ENCODE measurements around the gene SLC35G6. TPM values are rescaled to one million over a fixed set of nuclear protein-coding genes. Genes with fewer than 3 reads are reported as not detected.
"Not testable (repeated sequence)": the region's sequence is repeated elsewhere in the genome, so short reads cannot be mapped to it uniquely, and the experiment has no call there.

SLC35G6 gene
- total RNA-seq, 1 experiment from 2014 or later, result 0.26 TPM

DNA sequence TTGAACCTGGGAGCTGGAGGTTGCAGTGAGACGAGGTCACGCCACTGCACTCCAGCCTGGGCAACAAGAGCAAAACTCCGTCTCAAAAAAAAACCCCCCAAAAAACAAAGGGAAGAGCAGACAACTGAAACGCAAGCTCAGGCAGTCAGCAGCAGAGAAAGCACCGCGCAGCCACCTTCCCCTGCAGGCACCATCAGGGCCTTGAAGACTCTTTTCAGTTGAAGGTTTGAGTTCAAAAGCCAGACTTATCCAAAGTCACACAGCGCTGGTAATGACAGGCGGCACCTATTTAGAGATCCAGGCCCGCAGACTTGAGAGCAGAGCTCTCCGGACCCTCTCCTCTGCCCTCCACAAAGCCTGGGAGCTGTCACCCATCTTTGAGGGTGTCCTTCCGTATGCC lies 13.0 kb upstream of the SLC35G6 start:
- Mint-ChIP-seq H3K36me3 (no peaks in the 10 kb centered on the region), H3K4me3 (no peak overlapping the region), H3K27me3 (ENCODE audit: low read depth) (no peaks in the 10 kb centered on the region), H3K27ac (peak overlapping the region; percentile 41), H3K9me3 (no peaks in the 10 kb centered on the region), H3K4me1 (0 out of 2 replicates have a peak, but pooled peaks cover 6% of the 10 kb centered on the region)
- POLR2A ChIA-PET, result no interaction called here
- TF ChIP-seq NR2C2 (CRISPR knock-in tag; IDR thresholded peaks at IDR 0.05) (no peak), SMAD3 (CRISPR knock-in tag; IDR thresholded peaks at IDR 0.05; ENCODE audit: borderline replicate concordance) (no peak)
- TF ChIP-seq, protein P1, sequence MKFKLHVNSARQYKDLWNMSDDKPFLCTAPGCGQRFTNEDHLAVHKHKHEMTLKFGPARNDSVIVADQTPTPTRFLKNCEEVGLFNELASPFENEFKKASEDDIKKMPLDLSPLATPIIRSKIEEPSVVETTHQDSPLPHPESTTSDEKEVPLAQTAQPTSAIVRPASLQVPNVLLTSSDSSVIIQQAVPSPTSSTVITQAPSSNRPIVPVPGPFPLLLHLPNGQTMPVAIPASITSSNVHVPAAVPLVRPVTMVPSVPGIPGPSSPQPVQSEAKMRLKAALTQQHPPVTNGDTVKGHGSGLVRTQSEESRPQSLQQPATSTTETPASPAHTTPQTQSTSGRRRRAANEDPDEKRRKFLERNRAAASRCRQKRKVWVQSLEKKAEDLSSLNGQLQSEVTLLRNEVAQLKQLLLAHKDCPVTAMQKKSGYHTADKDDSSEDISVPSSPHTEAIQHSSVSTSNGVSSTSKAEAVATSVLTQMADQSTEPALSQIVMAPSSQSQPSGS (CRISPR knock-in tag; IDR thresholded peaks at IDR 0.05; ENCODE audit: borderline replicate concordance, low read depth), result no peak
- TF ChIP-seq, protein P2, sequence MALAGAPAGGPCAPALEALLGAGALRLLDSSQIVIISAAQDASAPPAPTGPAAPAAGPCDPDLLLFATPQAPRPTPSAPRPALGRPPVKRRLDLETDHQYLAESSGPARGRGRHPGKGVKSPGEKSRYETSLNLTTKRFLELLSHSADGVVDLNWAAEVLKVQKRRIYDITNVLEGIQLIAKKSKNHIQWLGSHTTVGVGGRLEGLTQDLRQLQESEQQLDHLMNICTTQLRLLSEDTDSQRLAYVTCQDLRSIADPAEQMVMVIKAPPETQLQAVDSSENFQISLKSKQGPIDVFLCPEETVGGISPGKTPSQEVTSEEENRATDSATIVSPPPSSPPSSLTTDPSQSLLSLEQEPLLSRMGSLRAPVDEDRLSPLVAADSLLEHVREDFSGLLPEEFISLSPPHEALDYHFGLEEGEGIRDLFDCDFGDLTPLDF (CRISPR knock-in tag; IDR thresholded peaks at IDR 0.05), result no peak
- no peak for DNase-seq (ENCODE audit: low spot score)
- CTCF ChIA-PET, result no interaction called here
- no peak for ATAC-seq

DNA sequence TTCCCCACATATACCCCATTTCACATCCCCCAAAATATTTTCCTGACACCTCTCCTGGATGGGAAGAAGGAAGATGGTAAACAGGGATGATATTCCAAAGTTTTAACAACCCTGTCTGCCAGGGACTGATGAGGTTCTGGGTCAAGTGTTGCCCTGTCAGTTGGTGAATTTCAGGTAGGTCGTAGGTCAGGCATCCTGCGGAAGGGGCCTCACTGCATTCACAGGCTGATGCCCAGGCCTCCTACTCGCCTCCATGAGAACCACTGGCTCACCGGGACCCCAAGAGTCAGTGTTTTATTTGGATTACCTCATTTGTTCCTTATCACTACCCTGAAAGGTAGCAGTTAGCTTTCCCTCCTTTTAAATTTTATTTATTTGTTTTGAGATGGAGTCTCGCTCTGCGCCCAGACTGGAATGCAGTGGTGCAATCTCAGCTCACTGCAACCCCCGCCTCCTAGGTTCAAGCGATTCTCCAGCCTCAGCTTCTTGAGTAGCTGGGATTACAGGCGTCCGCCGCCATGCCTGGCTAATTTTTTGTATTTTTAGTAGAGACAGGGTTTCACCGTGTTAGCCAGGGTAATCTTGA lies 12.3 kb upstream of the SLC35G6 start:
- Mint-ChIP-seq H3K9me3 (no peaks in the 10 kb centered on the region), H3K4me3 (no peak overlapping the region), H3K27ac (peak overlapping the region; percentile 41), H3K27me3 (ENCODE audit: low read depth) (no peaks in the 10 kb centered on the region), H3K36me3 (no peaks in the 10 kb centered on the region), H3K4me1 (0 out of 2 replicates have a peak, but pooled peaks cover 6% of the 10 kb centered on the region)
- ATAC-seq, result no peak
- POLR2A ChIA-PET, result no interaction called here
- CTCF ChIA-PET, result no interaction called here
- DNase-seq (ENCODE audit: low spot score), result no peak
- TF ChIP-seq SP1 (CRISPR knock-in tag; conservative IDR thresholded peaks at IDR 0.05), result no peak
- no peak for TF ChIP-seq ZNF121 (CRISPR knock-in tag; IDR thresholded peaks at IDR 0.05)
- no peak for TF ChIP-seq RORB (CRISPR knock-in tag; IDR thresholded peaks at IDR 0.05)
- no peak for TF ChIP-seq FOXP1 (CRISPR knock-in tag; IDR thresholded peaks at IDR 0.05; ENCODE audit: borderline replicate concordance)
- TF ChIP-seq TP53 (CRISPR knock-in tag; IDR thresholded peaks at IDR 0.05), result no peak
- TF ChIP-seq SOX15 (CRISPR knock-in tag; IDR thresholded peaks at IDR 0.05), result no peak
- no peak for TF ChIP-seq NFE2L1 (CRISPR knock-in tag; IDR thresholded peaks at IDR 0.05)

DNA sequence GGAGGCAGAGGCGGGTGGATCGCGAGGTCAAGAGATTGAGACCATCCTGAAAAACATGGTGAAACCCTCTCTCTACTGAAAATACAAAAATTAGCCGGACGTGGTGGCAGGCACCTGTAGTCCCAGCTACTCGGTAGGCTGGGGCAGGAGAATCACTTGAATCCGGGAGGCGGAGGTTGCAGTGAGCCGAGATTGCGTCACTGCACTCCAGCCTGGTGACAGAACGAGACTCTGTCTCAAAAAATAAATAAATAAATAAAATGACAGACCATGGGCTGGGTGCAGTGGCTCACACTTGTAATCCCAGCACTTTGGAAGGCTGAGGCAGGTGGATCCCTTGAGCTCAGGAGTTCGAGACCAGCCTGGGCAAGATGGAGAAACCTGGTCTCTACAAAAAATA lies 11.4 kb upstream of the SLC35G6 start:
- H3K4me3 Mint-ChIP-seq; H3K36me3 Mint-ChIP-seq; ATAC-seq; POLR2A ChIA-PET; H3K9me3 Mint-ChIP-seq; H3K27me3 Mint-ChIP-seq (ENCODE audit: low read depth); DNase-seq (ENCODE audit: low spot score); H3K4me1 Mint-ChIP-seq; H3K27ac Mint-ChIP-seq; CTCF ChIA-PET: not testable (repeated sequence)

DNA sequence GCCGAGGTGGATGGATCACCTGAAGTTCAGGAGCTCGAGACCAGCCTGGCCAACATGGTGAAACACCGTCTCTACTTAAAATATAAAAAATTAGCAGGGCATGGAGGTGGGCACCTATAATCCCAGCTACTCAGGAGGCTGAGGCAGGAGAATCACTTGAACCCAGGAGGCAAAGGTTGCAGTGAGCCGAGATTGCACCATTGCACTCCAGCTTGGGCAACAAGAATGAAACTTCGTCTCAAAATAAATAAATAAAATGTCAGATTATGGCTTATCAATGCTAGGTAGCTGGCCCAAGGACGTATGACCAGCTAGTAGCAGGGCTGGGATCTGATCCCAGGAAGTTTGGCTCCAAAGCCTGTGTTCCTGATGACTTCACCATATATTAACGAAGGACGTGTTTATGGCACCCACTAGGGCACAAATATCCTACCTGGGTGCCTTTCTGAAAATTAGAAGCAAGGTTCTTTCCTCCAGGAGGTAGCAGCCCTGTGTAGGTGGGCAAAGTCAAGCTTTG lies 10.7 kb upstream of the SLC35G6 start:
- CTCF ChIA-PET, result interaction anchor here (1.4 kb wide), 1 partner anchor 29 kb away, joined by 3 read pairs; no protein-coding TSS in a partner anchor
- not testable (repeated sequence) for H3K27ac Mint-ChIP-seq, H3K9me3 Mint-ChIP-seq

DNA sequence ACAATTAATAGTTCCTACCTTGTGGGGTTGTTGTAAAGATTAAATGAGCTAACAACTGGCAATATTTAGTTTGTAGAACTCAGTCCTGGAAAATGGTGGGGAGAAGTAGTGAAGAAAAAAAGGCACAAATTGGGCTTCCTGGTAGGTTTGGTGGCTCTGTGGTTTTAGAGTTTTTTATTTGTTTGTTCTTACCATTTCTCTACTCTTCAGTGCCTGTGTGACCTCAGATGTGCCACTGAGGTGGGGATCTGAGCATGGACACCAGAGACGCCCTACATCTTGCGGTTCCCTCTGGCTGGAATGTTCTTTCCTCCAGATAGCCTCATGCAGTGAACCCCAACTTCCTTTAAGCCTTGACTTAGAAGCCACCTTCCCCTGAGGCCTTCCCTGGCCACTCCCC lies 9.5 kb upstream of the SLC35G6 start:
- Mint-ChIP-seq H3K27me3 (ENCODE audit: low read depth) (no peaks in the 10 kb centered on the region), H3K4me3 (no peak overlapping the region), H3K27ac (no peak overlapping the region), H3K36me3 (no peaks in the 10 kb centered on the region), H3K4me1 (peaks cover 10% of the 10 kb centered on the region), H3K9me3 (no peaks in the 10 kb centered on the region)
- CTCF ChIA-PET, result interaction anchor here (1.4 kb wide), 1 partner anchor 30 kb away, joined by 3 read pairs; no protein-coding TSS in a partner anchor
- ATAC-seq, result no peak
- POLR2A ChIA-PET, result no interaction called here
- DNase-seq (ENCODE audit: low spot score), result no peak
- TF ChIP-seq, protein P3, sequence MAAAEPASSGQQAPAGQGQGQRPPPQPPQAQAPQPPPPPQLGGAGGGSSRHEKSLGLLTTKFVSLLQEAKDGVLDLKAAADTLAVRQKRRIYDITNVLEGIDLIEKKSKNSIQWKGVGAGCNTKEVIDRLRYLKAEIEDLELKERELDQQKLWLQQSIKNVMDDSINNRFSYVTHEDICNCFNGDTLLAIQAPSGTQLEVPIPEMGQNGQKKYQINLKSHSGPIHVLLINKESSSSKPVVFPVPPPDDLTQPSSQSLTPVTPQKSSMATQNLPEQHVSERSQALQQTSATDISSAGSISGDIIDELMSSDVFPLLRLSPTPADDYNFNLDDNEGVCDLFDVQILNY (CRISPR knock-in tag; IDR thresholded peaks at IDR 0.05), result no peak
- no peak for TF ChIP-seq ZNF219 (CRISPR knock-in tag; IDR thresholded peaks at IDR 0.05; ENCODE audit: borderline replicate concordance)
- no peak for TF ChIP-seq HMGA2 (CRISPR knock-in tag; IDR thresholded peaks at IDR 0.05)
- TF ChIP-seq, protein P4, sequence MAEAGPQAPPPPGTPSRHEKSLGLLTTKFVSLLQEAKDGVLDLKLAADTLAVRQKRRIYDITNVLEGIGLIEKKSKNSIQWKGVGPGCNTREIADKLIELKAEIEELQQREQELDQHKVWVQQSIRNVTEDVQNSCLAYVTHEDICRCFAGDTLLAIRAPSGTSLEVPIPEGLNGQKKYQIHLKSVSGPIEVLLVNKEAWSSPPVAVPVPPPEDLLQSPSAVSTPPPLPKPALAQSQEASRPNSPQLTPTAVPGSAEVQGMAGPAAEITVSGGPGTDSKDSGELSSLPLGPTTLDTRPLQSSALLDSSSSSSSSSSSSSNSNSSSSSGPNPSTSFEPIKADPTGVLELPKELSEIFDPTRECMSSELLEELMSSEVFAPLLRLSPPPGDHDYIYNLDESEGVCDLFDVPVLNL (CRISPR knock-in tag; IDR thresholded peaks at IDR 0.05; ENCODE audit: borderline replicate concordance, low read depth), result no peak
- TF ChIP-seq, protein P5, sequence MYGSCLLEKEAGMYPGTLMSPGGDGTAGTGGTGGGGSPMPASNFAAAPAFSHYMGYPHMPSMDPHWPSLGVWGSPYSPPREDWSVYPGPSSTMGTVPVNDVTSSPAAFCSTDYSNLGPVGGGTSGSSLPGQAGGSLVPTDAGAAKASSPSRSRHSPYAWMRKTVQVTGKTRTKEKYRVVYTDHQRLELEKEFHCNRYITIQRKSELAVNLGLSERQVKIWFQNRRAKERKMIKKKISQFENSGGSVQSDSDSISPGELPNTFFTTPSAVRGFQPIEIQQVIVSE (CRISPR knock-in tag; IDR thresholded peaks at IDR 0.05; ENCODE audit: borderline replicate concordance), result no peak
- TF ChIP-seq NFATC4 (CRISPR knock-in tag; IDR thresholded peaks at IDR 0.05), result no peak
- TF ChIP-seq, protein P6, sequence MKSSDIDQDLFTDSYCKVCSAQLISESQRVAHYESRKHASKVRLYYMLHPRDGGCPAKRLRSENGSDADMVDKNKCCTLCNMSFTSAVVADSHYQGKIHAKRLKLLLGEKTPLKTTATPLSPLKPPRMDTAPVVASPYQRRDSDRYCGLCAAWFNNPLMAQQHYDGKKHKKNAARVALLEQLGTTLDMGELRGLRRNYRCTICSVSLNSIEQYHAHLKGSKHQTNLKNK (CRISPR knock-in tag; IDR thresholded peaks at IDR 0.05), result no peak
- TF ChIP-seq ZNF121 (CRISPR knock-in tag; IDR thresholded peaks at IDR 0.05), result no peak
- no peak for TF ChIP-seq NR3C1 (CRISPR knock-in tag; conservative IDR thresholded peaks at IDR 0.05; ENCODE audit: low read depth)

More for the DNA sequence above, 10.7 kb upstream of the SLC35G6 start:
- H3K36me3 Mint-ChIP-seq; H3K27me3 Mint-ChIP-seq (ENCODE audit: low read depth); ATAC-seq; DNase-seq (ENCODE audit: low spot score); H3K4me3 Mint-ChIP-seq; H3K4me1 Mint-ChIP-seq; POLR2A ChIA-PET: not testable (repeated sequence)

All from WTC11 (cell line).